ENCODE results near the gene TMEM184C. TPM values are rescaled to one million over a fixed set of nuclear protein-coding genes. Genes with fewer than 3 reads are reported as not detected.

Gene TMEM184C
- total RNA-seq, 1 donor from 2014 or later = 34.7 TPM

GRCh38 chr4:147591106-147591505 lies 26.1 kb upstream of the TMEM184C start:
- Mint-ChIP-seq H3K4me1 (peaks cover 37% of the 10 kb centered on the region), H3K27me3 (ENCODE audit: low read depth) (no peaks in the 10 kb centered on the region), H3K9me3 (peaks cover 14% of the 10 kb centered on the region), H3K27ac (peak overlapping the region; percentile 88), H3K36me3 (peaks cover 11% of the 10 kb centered on the region), H3K4me3 (no peak overlapping the region)
- TF ChIP-seq CTCF (IDR thresholded peaks at IDR 0.05; ENCODE audit: unreplicated experiment) = no peak
- DNase-seq (ENCODE audit: low spot score in 2 of 2, unreplicated experiment in 2 of 2) = no peak

DNA sequence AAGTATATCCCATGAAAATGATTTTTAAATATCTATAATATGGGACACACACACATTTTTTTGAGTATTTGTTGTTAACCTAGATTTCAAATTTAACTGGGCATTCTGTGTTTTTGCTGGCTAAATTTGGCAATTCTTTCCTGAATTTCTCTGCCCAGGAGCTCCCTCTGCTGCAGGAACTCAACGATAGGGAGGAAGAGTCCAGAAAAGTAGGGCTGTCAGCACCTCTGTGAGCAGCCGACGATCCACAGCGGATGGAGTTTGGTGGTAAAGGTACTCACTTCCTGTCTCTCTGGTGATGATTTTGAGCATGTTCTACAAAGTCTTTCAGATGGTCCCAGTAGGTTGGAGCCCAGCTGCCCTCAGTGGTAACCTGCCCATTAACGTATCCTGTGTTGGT lies 23.1 kb upstream of the TMEM184C start:
- Mint-ChIP-seq H3K36me3 (peaks cover 11% of the 10 kb centered on the region), H3K4me3 (no peak overlapping the region), H3K27me3 (ENCODE audit: low read depth) (no peaks in the 10 kb centered on the region), H3K9me3 (peaks cover 14% of the 10 kb centered on the region), H3K27ac (no peak overlapping the region), H3K4me1 (peaks cover 32% of the 10 kb centered on the region)
- DNase-seq (ENCODE audit: low spot score in 2 of 2, unreplicated experiment in 2 of 2) = no peak
- TF ChIP-seq CTCF (IDR thresholded peaks at IDR 0.05; ENCODE audit: unreplicated experiment) = no peak

- peaks cover 11% of the 10 kb centered on the region for H3K36me3 Mint-ChIP-seq
Observed at GRCh38 chr4:147594578-147594977, 22.6 kb upstream of the TMEM184C start.

GRCh38 chr4:147596377-147596776 lies 20.8 kb upstream of the TMEM184C start:
- Mint-ChIP-seq H3K4me3 (no peak overlapping the region), H3K36me3 (peaks cover 11% of the 10 kb centered on the region), H3K4me1 (peaks cover 21% of the 10 kb centered on the region), H3K27ac (no peak overlapping the region), H3K27me3 (ENCODE audit: low read depth) (no peaks in the 10 kb centered on the region), H3K9me3 (peaks cover 14% of the 10 kb centered on the region)
- no peak for DNase-seq (ENCODE audit: low spot score in 2 of 2, unreplicated experiment in 2 of 2)
- no peak for TF ChIP-seq CTCF (IDR thresholded peaks at IDR 0.05; ENCODE audit: unreplicated experiment)

More at GRCh38 chr4:147594578-147594977, 22.6 kb upstream of the TMEM184C start:
- no peak for TF ChIP-seq CTCF (IDR thresholded peaks at IDR 0.05; ENCODE audit: unreplicated experiment)
- DNase-seq (ENCODE audit: low spot score in 2 of 2, unreplicated experiment in 2 of 2) = no peak
- Mint-ChIP-seq H3K27ac (no peak overlapping the region), H3K9me3 (peaks cover 14% of the 10 kb centered on the region), H3K4me3 (no peak overlapping the region), H3K4me1 (peaks cover 27% of the 10 kb centered on the region), H3K27me3 (ENCODE audit: low read depth) (no peaks in the 10 kb centered on the region)

GRCh38 chr4:147596981-147597380 lies 20.2 kb upstream of the TMEM184C start:
- peak overlapping the region; percentile 51 for H3K27ac Mint-ChIP-seq
- peaks cover 14% of the 10 kb centered on the region for H3K9me3 Mint-ChIP-seq

More at GRCh38 chr4:147596981-147597380, 20.2 kb upstream of the TMEM184C start:
- H3K4me3 Mint-ChIP-seq = no peak overlapping the region
- no peak for TF ChIP-seq CTCF (IDR thresholded peaks at IDR 0.05; ENCODE audit: unreplicated experiment)
- DNase-seq (ENCODE audit: low spot score in 2 of 2, unreplicated experiment in 2 of 2) = no peak
- peaks cover 19% of the 10 kb centered on the region for H3K4me1 Mint-ChIP-seq
- peaks cover 11% of the 10 kb centered on the region for H3K36me3 Mint-ChIP-seq
- no peaks in the 10 kb centered on the region for H3K27me3 Mint-ChIP-seq (ENCODE audit: low read depth)
